Pons (tissue), 1 donor: ENCODE measurements around the gene CBFA2T2.

ENCODE experiments used
- DNase-seq: peaks from one replicate; pipeline ENCODE4 v3.0.0-alpha.2; 2016; ENCODE audit warnings: low spot score

The CBFA2T2 gene

GRCh38 chr20:33667245-33667675 lies 177.4 kb downstream of the CBFA2T2 start:
- DNase-seq, result no peak

GRCh38 chr20:33667676-33668465 lies 178.0 kb downstream of the CBFA2T2 start:
- DNase-seq, result no peak

- DNase-seq, result no peak
Measured at GRCh38 chr20:33668466-33669155, 178.7 kb downstream of the CBFA2T2 start.

- DNase-seq, result no peak
Measured at GRCh38 chr20:33669224-33669623, 179.3 kb downstream of the CBFA2T2 start.

- no peak for DNase-seq
Measured at GRCh38 chr20:33669873-33670640, 180.2 kb downstream of the CBFA2T2 start.

- DNase-seq, result no peak
Measured at GRCh38 chr20:33670715-33671499, 181.0 kb downstream of the CBFA2T2 start.

GRCh38 chr20:33671573-33672288 lies 181.8 kb downstream of the CBFA2T2 start:
- DNase-seq, result no peak

GRCh38 chr20:33672426-33673113 lies 182.7 kb downstream of the CBFA2T2 start:
- DNase-seq, result no peak

- DNase-seq, result no peak
Measured at GRCh38 chr20:33673114-33673409, 183.2 kb downstream of the CBFA2T2 start.

GRCh38 chr20:33673410-33674293 lies 183.8 kb downstream of the CBFA2T2 start:
- DNase-seq, result no peak

GRCh38 chr20:33674294-33675135 lies 184.6 kb downstream of the CBFA2T2 start, which contains the start of gene NECAB3:
NECAB3 (minus strand) TSS chr20:33674428; CDS start chr20:33674352, 76 bp downstream.
- peak; percentile 70 for DNase-seq

GRCh38 chr20:33675136-33675959 lies 185.5 kb downstream of the CBFA2T2 start:
- DNase-seq, result no peak

GRCh38 chr20:33676121-33676520 lies 186.2 kb downstream of the CBFA2T2 start:
- DNase-seq, result no peak

- no peak for DNase-seq
Measured at GRCh38 chr20:33676652-33677645, 187.1 kb downstream of the CBFA2T2 start.

GRCh38 chr20:33677991-33678702 lies 188.3 kb downstream of the CBFA2T2 start:
- no peak for DNase-seq
